Brain pericyte (primary cell): Measurements from ENCODE around the gene RPA1.
"Not testable (repeated sequence)": the region's sequence is repeated elsewhere in the genome, so short reads cannot be mapped to it uniquely, and the experiment has no call there.

Experiments used
- DNase-seq: peaks from one replicate; pipeline ENCODE4 v3.0.0-alpha.2; 2012; ENCODE audit warnings: low read depth, low spot score

RPA1 gene

DNA sequence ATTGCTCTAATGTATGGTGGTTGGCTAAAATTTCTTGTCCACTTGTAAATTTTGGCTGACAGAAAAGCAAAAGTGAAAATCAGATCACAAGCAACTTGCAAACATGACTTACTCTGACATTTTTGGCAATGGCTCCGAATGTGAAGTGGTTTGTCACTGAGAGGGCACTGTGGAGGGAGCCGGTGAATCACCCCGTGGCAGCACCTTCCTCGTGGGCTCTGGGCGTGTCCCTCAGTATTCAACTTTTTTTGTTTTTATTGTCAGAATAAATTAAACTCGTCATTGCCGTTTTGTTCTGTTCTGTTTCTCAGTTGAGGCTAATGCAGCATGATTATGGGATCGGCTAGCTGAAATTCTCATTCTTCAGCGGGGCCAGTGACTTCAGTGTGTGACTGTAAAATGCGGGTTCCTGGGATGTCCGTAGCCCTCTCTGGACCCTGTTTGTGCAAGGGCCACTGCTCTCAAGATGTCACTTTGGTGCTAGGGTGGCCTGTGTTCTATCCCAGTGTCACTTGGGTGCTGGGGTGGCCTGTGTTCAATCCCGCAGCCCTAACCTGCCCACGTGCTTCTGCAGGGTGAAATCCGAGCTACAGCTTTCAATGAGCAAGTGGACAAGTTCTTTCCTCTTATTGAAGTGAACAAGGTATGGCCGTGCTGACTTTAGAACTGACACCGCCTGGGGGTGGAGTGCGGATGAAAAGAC lies 48.8 kb downstream of the RPA1 start:
- no peak for DNase-seq

DNA sequence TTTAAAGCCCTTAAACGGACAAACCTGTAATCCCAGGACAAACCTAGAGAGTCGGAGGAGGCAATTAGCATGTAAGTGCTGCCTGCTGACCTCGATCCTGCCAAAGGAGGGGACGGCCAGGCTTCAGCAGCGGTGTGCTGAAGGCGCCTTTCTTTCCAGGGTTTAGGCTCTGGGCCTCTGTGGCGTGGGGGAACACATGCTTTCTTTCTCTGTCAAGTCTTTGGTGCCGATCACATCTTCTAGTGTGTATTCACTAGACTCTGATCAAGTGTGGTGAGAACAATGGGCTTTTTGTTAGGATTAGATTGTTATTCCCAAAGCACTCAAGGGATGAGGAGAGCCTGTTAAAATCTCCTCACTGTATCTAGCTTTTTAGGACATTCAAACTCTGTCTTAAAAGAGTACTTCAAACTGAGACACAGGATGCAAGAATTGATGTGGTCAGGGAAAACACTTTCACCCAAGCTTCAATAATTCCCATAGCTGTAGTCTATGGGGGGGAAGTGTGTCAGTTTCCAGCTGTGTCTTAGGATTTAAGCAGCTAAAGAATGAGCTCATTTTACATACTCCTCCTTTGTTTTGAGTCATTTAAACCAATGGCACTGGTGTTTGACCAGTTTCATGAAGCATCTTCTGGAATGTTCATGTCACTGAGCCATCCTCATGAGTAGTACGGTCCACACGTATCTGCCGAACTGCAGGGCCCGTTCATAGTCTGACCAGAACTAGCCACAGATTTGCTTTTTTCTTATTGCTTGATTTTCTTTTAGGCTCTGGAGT lies 51.2 kb downstream of the RPA1 start:
- no peak for DNase-seq

GRCh38 chr17:1882836-1883235 lies 53.0 kb downstream of the RPA1 start:
- no peak for DNase-seq

DNA sequence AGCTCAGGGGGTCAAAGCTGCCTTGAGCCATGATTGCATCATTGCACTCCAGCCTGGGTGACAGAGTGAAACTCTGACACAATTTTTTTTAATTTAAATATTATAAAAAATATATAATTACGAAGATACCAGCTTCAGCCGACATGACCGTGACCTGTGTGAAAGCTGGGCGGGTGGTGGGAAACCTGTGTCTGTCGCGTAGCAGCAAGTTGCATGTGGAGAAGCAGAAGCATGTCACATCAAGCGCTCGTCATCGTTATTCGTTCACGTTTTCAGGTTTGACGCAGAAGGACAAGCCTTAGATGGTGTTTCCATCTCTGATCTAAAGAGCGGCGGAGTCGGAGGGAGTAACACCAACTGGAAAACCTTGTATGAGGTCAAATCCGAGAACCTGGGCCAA lies 53.7 kb downstream of the RPA1 start:
- DNase-seq, result no peak

DNA sequence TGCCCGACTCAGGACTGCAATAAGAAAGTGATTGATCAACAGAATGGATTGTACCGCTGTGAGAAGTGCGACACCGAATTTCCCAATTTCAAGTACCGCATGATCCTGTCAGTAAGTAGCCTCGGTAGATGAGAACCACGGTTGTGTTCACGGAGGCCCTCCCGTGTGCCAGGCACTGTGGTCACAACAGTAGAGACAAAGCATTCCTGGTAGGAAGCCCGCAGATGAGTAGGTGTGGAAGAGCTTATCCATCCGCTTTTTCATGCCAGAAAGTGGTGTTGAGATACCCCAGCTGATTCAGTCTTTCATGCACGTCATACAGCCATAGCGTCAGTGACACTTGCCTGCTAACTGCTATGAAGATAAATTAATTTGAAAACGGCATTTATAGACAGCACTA lies 58.9 kb downstream of the RPA1 start:
- DNase-seq, result no peak

- no peak for DNase-seq
These were observed 61.1 kb downstream of the RPA1 start for GRCh38 chr17:1890758-1891450.

GRCh38 chr17:1894753-1895339 lies 65.0 kb downstream of the RPA1 start:
- no peak for DNase-seq

GRCh38 chr17:1895479-1895878 lies 65.7 kb downstream of the RPA1 start:
- not testable (repeated sequence) for DNase-seq

DNA sequence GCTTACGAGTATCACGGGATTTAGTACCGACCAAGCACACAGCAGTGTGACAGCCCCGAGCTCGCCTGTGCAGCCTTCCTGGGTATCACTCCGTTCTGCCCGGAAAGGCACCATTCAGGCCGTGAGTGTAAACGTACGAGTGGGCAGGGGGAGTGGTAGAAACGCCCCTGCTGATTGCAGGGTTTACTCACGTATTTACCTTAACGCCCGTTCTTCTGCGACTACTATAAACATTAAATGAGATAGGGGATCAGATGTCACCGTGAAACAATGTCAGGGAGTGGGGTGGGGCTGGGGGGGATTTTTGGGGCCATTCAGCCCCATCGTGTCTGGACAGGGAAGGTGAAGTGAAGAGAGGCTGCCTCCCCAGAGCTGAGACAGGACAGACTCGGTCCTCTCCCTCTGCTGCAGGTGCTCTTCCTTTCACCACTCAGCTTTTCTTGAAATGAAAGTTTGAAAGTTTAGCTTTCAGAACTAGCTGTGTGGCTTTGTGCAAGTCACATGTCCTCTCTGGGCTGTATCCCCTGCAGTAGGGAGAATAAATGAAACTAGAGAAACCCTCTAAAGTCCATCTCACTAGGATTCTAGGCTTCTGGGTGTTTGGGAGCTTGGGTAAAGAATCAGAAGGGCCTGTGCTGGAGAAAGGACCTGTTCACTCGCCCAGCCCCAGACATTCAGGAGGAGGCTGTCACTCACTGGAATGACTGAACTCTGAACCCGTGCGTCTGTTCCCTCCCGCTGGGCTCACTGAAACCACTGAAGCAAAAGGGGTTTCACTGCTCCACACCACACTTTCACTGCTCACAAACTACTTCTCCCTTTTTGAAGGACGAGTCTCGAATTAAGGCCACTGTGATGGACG lies 66.7 kb downstream of the RPA1 start:
- no peak for DNase-seq

DNA sequence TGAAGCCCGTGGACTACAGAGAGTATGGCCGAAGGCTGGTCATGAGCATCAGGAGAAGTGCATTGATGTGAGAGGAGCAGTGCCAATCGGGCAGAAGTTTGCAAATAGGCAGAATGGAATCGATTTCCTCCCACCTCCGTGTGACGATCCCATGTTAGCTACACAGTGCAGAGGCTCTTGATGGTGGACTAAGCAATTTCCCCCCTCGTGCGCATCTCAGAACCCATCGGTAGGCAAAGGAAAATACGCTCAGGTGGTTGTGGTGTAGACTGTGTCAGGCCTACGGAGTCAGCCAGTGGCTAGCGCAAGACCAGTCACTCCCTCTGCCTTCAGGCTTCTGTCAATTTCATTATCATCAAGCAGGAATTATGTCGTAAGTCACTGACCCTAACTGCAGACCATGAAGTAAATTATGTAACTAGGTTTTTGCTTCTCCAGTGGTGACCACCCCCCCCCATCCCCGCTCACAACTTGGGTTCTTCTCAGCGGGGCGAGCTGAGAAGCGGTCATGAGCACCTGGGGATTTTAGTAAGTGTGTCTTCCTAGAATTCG lies 67.4 kb downstream of the RPA1 start:
- DNase-seq, result no peak

DNA sequence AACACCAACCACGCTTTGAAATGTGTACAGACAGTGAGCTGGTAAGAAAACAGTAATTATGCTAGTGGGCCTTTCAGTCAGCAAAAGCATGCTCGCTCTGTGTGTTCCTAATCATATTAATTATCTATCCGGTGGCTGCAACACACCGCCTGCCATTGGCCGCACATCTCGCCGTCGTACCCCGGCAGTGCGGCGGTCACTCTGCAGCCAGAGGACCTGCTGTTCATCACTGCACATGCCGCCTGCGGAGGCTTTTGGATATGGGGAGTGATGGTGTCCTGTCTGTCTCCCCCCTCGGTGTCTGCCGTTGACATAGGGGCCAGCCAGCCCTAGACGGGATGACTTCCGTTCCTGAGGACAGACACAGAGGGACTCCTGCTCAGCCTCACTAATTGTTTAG lies 68.5 kb downstream of the RPA1 start:
- DNase-seq, result no peak

DNA sequence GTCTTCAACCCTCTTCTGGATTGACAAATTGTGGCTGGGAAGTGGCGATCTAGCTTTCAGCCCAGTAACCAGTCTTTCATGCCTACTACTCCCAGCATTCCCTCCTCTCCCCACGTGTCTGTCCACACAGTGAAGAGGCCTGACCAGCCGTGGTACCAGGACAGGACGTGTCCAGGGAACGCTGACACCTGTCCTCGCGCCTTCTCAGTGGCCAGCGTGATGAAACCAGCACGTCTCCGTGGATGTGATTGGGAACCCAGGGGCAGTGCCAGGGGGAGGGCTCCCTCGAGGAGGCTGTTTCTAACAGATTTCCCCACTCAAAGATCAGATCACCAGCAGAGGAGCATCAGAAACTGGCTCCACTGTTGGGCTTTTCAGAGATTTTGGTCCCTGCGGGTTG lies 69.1 kb downstream of the RPA1 start:
- no peak for DNase-seq

- DNase-seq, result no peak
These were observed 69.7 kb downstream of the RPA1 start for GRCh38 chr17:1899403-1900000.

DNA sequence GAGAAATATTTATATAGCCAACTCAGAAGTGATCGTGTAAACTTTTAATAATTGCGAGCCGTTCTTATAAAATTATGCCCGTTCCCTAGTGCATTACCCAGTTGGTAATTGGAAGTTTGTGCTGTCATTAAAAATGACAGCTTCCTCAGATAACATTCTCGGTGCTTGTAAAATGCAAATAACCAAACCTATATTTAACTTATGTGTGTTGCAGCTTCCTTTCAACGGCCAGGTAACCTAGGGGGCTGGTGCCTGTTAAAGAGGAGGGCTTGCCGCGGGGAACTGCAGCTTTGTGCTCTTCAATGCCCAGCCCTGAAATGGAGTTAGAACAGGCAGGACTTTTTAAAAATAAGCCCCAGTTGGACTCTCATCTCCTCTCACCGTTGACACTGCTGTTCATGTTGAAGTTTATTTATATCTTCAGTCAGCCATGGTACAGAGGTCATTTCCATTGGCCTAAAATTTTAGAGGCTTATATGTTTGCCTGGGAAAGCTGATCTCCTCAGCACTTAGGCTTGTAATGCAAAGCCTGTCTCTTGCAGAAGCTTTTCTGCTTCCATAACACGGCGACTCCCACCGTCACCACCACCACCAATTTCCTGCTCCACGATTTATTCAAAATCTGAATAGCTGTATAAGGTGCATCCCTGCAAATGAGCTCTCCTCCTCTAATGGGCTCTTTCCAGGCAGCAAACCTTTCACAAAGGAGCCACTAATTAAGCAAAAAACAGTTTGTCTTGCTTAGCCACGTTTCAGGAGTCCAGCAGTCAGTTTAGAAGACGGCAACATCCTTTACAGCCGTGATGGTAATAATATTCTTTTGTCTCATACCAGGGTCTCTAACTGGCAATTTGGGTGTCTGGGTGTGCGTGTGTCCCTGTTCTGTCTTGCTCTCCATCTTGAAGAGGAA lies 74.7 kb downstream of the RPA1 start:
- DNase-seq, result no peak

- no peak for DNase-seq
These were observed 75.5 kb downstream of the RPA1 start for GRCh38 chr17:1905190-1905913.

DNA sequence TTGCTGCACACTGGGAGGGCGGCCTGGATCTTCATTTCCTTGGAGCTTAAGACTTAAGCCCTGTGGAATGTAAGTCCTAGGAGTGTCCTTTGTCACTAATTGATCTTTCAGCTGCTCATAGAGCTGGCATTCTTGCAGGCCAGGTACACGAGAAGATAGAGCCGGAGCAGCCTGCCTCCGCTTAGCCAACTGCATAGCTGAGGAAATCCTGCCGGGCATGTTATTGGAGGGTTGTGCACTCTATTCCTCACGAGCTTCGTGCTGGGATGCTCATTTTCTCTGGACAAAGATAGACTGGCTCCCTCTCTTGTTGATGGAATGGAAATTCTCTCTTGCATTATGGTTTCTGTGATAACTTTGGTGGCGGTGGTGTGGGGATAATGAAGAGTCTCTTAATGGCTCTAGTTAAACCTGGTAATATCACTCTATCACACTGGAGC lies 76.9 kb downstream of the RPA1 start:
- no peak for DNase-seq

GRCh38 chr17:1907216-1907631 lies 77.4 kb downstream of the RPA1 start:
- no peak for DNase-seq

- no peak for DNase-seq
These were observed 78.3 kb downstream of the RPA1 start for GRCh38 chr17:1907909-1908698.
